ENCODE data around the gene C1orf159.

DNA sequence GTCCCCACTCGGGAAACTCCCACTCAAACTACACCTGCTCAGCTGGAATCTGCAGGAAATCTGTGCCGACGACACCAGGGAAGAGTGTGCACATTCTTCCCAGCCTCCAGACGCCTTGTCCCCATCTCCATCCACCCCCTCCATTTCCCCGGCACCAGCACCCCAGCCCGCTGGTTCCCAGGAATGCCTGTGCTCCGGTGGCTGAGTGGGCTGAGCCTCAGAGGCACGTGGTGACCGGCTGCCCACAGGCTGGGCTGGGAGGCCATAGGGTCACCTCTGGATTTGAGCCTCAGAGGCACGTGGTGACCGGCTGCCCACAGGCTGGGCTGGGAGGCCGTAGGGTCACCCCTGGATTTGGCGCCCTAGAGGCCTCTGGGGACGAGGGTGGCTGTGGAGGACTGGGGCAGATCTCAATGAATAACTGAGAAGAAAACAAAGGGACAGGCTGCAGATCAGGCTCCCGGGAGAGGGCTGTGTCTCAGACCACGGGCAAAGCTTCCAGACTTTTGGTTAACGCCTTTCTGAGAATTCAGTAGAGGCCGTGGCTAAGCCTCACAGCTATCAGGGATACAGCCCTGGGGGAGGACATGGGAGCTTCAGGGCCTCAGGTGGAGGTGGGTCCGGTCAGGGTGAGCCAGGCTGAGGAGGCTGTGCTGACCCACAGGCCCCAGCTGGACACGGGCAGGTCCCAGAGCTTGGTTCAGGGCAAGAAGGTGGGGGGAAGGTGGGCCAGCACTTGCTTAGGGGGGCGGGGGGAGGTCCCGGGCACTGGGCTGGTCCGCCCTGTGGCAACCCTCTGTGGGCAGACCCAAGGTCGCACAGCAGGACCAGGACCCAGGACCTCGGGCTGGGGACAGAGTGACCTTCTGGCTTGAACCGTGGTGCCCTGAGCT, 40.5 kb upstream of the C1orf159 start:
- no peak for TF ChIP-seq POLR2A (IDR thresholded peaks at IDR 0.05)
- TF ChIP-seq, protein P1, sequence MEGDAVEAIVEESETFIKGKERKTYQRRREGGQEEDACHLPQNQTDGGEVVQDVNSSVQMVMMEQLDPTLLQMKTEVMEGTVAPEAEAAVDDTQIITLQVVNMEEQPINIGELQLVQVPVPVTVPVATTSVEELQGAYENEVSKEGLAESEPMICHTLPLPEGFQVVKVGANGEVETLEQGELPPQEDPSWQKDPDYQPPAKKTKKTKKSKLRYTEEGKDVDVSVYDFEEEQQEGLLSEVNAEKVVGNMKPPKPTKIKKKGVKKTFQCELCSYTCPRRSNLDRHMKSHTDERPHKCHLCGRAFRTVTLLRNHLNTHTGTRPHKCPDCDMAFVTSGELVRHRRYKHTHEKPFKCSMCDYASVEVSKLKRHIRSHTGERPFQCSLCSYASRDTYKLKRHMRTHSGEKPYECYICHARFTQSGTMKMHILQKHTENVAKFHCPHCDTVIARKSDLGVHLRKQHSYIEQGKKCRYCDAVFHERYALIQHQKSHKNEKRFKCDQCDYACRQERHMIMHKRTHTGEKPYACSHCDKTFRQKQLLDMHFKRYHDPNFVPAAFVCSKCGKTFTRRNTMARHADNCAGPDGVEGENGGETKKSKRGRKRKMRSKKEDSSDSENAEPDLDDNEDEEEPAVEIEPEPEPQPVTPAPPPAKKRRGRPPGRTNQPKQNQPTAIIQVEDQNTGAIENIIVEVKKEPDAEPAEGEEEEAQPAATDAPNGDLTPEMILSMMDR (IDR thresholded peaks at IDR 0.05) = no peak
